CD4-positive, alpha-beta T cell treated with Interleukin-6 for 4 hours (primary cell): ENCODE measurements around the gene ENDOV.
A peak's percentile ranks its signal among the peaks of the same experiment; 100 is the strongest.

Experiments used
- DNase-seq: peaks from one replicate; pipeline ENCODE4 v3.0.0-alpha.2; 2020; ENCODE audit warnings: mixed read lengths

ENDOV gene

DNA sequence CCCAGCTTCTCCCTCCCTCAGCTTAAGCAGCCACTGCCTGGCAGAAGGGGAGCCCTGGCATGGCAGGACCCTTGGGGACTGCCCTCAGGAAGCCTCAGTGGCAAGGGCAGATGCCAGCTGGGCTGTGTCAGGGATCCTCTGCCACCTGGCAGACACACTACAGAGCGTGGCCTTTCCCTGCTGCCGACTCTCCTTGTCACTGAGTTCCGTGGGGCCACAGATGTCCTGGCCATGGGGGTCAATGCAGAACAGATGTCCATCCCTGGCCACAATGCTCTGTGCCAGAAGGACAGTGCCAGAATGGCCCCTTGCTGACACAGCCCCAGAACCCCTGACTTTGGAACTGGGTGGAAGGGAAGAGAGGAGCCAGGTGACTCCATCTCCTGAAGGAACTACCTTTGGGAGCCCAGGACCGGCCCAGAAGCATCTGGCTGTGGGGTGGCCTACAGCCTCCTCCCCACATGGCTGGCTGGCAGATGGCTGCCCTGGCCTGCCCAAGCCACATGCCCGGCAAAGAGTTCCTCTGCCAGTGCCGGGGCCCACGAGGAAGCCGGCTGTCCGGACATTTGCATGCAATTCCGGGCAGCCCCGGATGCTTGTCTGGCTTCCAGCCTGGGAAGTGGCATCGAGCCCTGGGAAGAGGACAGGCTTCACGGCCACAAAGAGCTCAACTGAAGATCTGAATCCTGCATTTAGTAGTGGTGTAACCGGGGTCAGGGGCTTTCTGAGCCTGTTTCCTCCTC, 37.4 kb downstream of the ENDOV start:
- DNase-seq, result no peak

GRCh38 chr17:80453126-80453997, 38.4 kb downstream of the ENDOV start:
- no peak for DNase-seq

GRCh38 chr17:80453998-80454556, 39.1 kb downstream of the ENDOV start:
- no peak for DNase-seq

DNA sequence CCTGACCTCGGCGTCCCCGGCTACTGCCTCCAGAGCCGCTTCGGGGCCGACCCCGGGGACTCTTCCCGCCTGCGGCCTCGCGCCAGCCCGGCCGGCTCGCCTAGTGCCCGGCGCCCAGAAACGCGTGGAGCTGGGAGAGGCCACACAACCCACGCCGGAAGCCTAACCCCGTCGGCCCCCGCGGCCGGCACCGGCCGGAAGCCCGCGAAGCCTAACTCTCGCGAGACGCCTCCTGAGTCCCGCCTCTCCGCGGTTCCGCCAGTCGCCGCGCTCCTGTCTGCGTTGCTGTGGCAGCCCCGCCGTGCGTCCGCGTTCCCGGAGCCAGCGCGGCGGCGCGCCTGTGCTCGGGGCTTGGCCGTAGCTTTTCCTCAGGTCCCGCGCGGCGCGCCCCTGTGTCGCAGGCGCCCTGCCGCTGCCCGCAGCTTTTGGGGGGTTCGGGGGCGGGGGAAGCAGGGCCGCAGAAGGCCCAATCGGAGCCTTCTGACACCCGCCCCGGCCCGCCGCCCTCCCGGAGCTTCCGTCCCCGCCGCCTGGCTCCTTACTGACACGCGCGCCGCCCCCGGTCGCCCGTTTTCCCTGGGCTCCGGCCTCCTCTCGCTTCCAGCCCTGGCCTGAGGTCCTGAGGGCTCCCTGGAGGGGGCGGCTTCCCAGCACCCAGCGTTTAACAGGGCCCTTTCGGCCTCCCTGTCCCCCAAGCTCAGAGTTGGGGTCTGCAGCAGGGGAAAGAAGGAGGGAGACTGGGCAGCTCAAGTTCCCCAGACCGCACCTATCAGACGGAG, 39.8 kb downstream of the ENDOV start:
- DNase-seq, result peak; percentile 97

DNA sequence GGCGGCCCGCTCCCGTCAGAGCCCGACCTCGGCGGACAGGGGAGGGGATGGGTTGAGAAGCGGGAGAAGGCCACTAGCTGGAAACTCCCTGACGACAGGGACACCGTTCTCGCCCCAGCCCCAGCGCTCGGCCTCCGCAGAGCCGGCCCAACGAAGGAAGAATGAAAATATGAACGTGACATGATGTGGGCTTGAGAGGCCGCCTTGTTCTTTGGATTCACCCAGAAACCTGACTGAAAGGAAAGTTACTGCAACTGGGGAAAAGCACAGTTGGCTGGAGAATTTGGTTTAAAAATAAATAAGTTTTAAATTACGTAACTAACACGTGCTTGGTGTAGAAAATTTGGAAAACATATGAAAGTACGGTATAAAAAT, 40.4 kb downstream of the ENDOV start:
- no peak for DNase-seq

GRCh38 chr17:80455784-80456183, 40.8 kb downstream of the ENDOV start:
- no peak for DNase-seq

- no peak for DNase-seq
These were observed 41.7 kb downstream of the ENDOV start for GRCh38 chr17:80456465-80457235.

- no peak for DNase-seq
These were observed 42.4 kb downstream of the ENDOV start for GRCh38 chr17:80457236-80457856.

DNA sequence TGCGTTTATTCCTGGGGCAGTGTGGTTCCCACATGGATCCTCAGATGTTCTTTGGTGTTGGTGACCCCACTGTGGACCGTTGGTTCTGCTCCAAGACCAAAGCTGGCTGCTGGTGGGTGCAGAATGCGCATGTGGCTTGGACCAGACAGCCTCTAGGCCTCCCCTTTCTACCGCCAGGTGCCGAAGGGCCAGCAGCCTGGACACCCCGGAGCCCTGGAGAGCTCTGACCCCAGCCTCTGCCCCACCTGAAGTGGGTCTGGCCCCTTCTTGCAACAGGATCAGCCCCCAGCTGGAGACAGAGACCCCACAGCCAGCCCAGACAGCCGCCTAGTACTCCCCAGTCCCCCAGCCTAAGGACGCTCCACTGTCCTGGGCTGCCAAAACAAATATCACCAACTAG, 43.0 kb downstream of the ENDOV start:
- DNase-seq, result no peak

GRCh38 chr17:80459234-80459633, 44.3 kb downstream of the ENDOV start:
- no peak for DNase-seq

DNA sequence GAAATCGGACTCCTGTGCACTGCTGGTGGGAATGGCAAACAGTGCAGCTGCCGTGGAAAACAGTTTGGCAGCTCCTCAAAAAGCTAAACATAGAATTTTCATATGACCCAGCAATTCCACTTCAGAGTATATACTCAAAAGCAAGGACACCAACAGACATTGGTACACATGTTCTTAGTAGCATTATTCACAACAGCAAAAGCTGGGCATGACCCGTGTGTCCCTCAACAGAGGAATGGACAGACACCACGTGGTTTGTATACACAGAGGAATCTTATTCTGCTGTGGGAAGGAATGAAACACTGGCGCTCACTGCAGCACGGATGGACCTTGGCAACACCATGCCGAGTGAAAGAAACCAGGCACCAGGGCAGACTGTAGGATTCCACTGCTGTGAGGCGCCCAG, 45.5 kb downstream of the ENDOV start:
- no peak for DNase-seq

GRCh38 chr17:80461528-80462160, 46.7 kb downstream of the ENDOV start:
- no peak for DNase-seq

GRCh38 chr17:80463784-80464400, 48.9 kb downstream of the ENDOV start:
- no peak for DNase-seq

DNA sequence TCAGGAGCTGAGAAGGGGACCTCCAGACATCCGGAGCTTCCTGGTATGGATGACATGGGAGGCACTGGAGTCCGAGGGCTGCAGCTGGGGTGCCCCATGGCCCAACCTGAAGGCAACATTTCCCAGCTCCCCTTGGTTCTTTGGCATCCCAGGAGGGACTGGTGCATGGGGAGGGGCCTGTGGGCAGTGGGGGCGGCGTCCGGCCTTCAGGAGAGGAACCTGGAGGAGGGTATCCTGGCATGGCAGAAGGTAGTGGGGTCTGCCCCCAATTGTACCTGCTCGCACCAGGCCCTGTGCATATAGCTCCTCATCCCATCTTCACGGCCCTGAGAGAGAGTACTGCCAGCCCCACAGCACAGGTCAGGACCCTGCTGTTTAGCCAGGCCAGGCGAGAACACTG, 49.5 kb downstream of the ENDOV start:
- no peak for DNase-seq

GRCh38 chr17:80465327-80465974, 50.5 kb downstream of the ENDOV start:
- no peak for DNase-seq

GRCh38 chr17:80466188-80466705, 51.3 kb downstream of the ENDOV start:
- no peak for DNase-seq

GRCh38 chr17:80468242-80468641, 53.3 kb downstream of the ENDOV start:
- DNase-seq, result no peak

- no peak for DNase-seq
These were observed 54.0 kb downstream of the ENDOV start for GRCh38 chr17:80468781-80469493.

DNA sequence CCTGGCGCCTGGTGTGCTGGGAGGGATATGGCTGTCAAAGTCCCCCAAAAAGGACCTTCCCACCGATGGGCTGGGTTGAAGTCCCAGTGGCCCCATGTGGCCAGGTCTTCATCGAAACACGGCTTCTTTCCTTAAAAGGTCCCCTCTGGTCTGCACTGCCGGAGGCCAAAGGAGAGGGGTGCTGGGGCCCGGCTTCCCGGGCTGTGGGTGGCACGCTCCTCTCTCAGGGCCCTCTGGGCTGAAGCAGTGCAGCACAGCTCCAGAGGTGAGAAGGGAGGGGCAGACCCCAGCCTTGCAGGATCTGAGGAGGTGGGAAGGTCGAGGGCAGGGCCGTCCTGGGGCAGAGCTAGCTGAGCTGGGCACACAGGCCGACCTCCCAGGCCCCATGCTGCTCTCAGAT, 54.7 kb downstream of the ENDOV start:
- no peak for DNase-seq
